Measurements from ENCODE around the gene NT5C1A.

Gene NT5C1A

GRCh38 chr1:39681999-39682398, 10.1 kb upstream of the NT5C1A start:
- Mint-ChIP-seq H3K27me3 (peaks cover 69% of the 10 kb centered on the region), H3K4me3 (no peak overlapping the region), H3K36me3 (ENCODE audit: low read depth) (no peaks in the 10 kb centered on the region), H3K4me1 (ENCODE audit: low read depth) (no peaks in the 10 kb centered on the region), H3K9me3 (no peaks in the 10 kb centered on the region), H3K27ac (no peak overlapping the region)
- intact Hi-C loops (cut with micrococcal nuclease), result no loop called here

GRCh38 chr1:39681294-39681693, 9.4 kb upstream of the NT5C1A start:
- no peak overlapping the region for H3K4me3 Mint-ChIP-seq
- no peaks in the 10 kb centered on the region for H3K4me1 Mint-ChIP-seq (ENCODE audit: low read depth)
- no peak overlapping the region for H3K27ac Mint-ChIP-seq
- intact Hi-C loops (cut with micrococcal nuclease), result no loop called here
- H3K27me3 Mint-ChIP-seq, result peaks cover 67% of the 10 kb centered on the region
- H3K36me3 Mint-ChIP-seq (ENCODE audit: low read depth), result no peaks in the 10 kb centered on the region
- H3K9me3 Mint-ChIP-seq, result no peaks in the 10 kb centered on the region

GRCh38 chr1:39680751-39681150, 8.8 kb upstream of the NT5C1A start:
- Mint-ChIP-seq H3K36me3 (ENCODE audit: low read depth) (no peaks in the 10 kb centered on the region), H3K27ac (no peak overlapping the region), H3K4me3 (no peak overlapping the region), H3K27me3 (peaks cover 62% of the 10 kb centered on the region), H3K4me1 (ENCODE audit: low read depth) (no peaks in the 10 kb centered on the region), H3K9me3 (no peaks in the 10 kb centered on the region)
- intact Hi-C loops (cut with micrococcal nuclease), result no loop called here

- intact Hi-C loops (cut with micrococcal nuclease), result no loop called here
- H3K27ac Mint-ChIP-seq, result no peak overlapping the region
- H3K36me3 Mint-ChIP-seq (ENCODE audit: low read depth), result no peaks in the 10 kb centered on the region
- no peaks in the 10 kb centered on the region for H3K9me3 Mint-ChIP-seq
- H3K4me1 Mint-ChIP-seq (ENCODE audit: low read depth), result no peaks in the 10 kb centered on the region
- H3K27me3 Mint-ChIP-seq, result peaks cover 54% of the 10 kb centered on the region
- no peak overlapping the region for H3K4me3 Mint-ChIP-seq
Measured at GRCh38 chr1:39679821-39680220, 7.9 kb upstream of the NT5C1A start.

- Mint-ChIP-seq H3K4me3 (no peak overlapping the region), H3K9me3 (no peaks in the 10 kb centered on the region), H3K27ac (no peak overlapping the region), H3K4me1 (ENCODE audit: low read depth) (no peaks in the 10 kb centered on the region), H3K27me3 (peaks cover 52% of the 10 kb centered on the region), H3K36me3 (ENCODE audit: low read depth) (no peaks in the 10 kb centered on the region)
- intact Hi-C loops (cut with micrococcal nuclease), result no loop called here
Measured at GRCh38 chr1:39678889-39679288, 7.0 kb upstream of the NT5C1A start.

GRCh38 chr1:39677645-39678044, 5.7 kb upstream of the NT5C1A start:
- no peaks in the 10 kb centered on the region for H3K4me1 Mint-ChIP-seq (ENCODE audit: low read depth)
- no peak overlapping the region for H3K4me3 Mint-ChIP-seq
- no peak overlapping the region for H3K27ac Mint-ChIP-seq
- peaks cover 50% of the 10 kb centered on the region for H3K27me3 Mint-ChIP-seq
- intact Hi-C loops (cut with micrococcal nuclease), result no loop called here
- no peaks in the 10 kb centered on the region for H3K36me3 Mint-ChIP-seq (ENCODE audit: low read depth)
- H3K9me3 Mint-ChIP-seq, result no peaks in the 10 kb centered on the region

- peaks cover 50% of the 10 kb centered on the region for H3K27me3 Mint-ChIP-seq
- peaks cover 6% of the 10 kb centered on the region for H3K4me1 Mint-ChIP-seq (ENCODE audit: low read depth)
- H3K9me3 Mint-ChIP-seq, result no peaks in the 10 kb centered on the region
- intact Hi-C loops (cut with micrococcal nuclease), result no loop called here
- no peak overlapping the region for H3K27ac Mint-ChIP-seq
- no peaks in the 10 kb centered on the region for H3K36me3 Mint-ChIP-seq (ENCODE audit: low read depth)
- no peak overlapping the region for H3K4me3 Mint-ChIP-seq
Measured at GRCh38 chr1:39676948-39677548, 5.1 kb upstream of the NT5C1A start.

GRCh38 chr1:39675220-39675619, 3.3 kb upstream of the NT5C1A start:
- Mint-ChIP-seq H3K27me3 (peaks cover 53% of the 10 kb centered on the region), H3K4me1 (ENCODE audit: low read depth) (peaks cover 7% of the 10 kb centered on the region)

GRCh38 chr1:39673215-39673614, 1.3 kb upstream of the NT5C1A start:
- Mint-ChIP-seq H3K9me3 (no peaks in the 10 kb centered on the region), H3K36me3 (ENCODE audit: low read depth) (no peaks in the 10 kb centered on the region), H3K4me1 (ENCODE audit: low read depth) (peaks cover 7% of the 10 kb centered on the region), H3K4me3 (no peak overlapping the region), H3K27me3 (peaks cover 59% of the 10 kb centered on the region), H3K27ac (no peak overlapping the region)
- intact Hi-C loops (cut with micrococcal nuclease), result no loop called here

More at GRCh38 chr1:39675220-39675619, 3.3 kb upstream of the NT5C1A start:
- intact Hi-C loops (cut with micrococcal nuclease), result no loop called here
- Mint-ChIP-seq H3K4me3 (no peak overlapping the region), H3K27ac (no peak overlapping the region), H3K9me3 (no peaks in the 10 kb centered on the region), H3K36me3 (ENCODE audit: low read depth) (no peaks in the 10 kb centered on the region)

GRCh38 chr1:39672551-39672947, 642 bp upstream of the NT5C1A start:
- no peak overlapping the region for H3K27ac Mint-ChIP-seq
- peaks cover 7% of the 10 kb centered on the region for H3K4me1 Mint-ChIP-seq (ENCODE audit: low read depth)
- no peaks in the 10 kb centered on the region for H3K9me3 Mint-ChIP-seq
- no peaks in the 10 kb centered on the region for H3K36me3 Mint-ChIP-seq (ENCODE audit: low read depth)
- intact Hi-C loops (cut with micrococcal nuclease), result no loop called here
- peak overlapping the region; percentile 55 for H3K4me3 Mint-ChIP-seq
- H3K27me3 Mint-ChIP-seq, result peaks cover 60% of the 10 kb centered on the region

GRCh38 chr1:39671433-39671792, 494 bp downstream of the NT5C1A start:
- Mint-ChIP-seq H3K9me3 (no peaks in the 10 kb centered on the region), H3K27me3 (peaks cover 66% of the 10 kb centered on the region), H3K4me1 (ENCODE audit: low read depth) (peaks cover 7% of the 10 kb centered on the region), H3K4me3 (peak overlapping the region; percentile 55), H3K27ac (no peak overlapping the region), H3K36me3 (ENCODE audit: low read depth) (no peaks in the 10 kb centered on the region)
- intact Hi-C loops (cut with micrococcal nuclease), result no loop called here

- intact Hi-C loops (cut with micrococcal nuclease), result no loop called here
- no peaks in the 10 kb centered on the region for H3K36me3 Mint-ChIP-seq (ENCODE audit: low read depth)
- H3K27me3 Mint-ChIP-seq, result peaks cover 70% of the 10 kb centered on the region
- H3K4me3 Mint-ChIP-seq, result no peak overlapping the region
- no peak overlapping the region for H3K27ac Mint-ChIP-seq
- peaks cover 7% of the 10 kb centered on the region for H3K4me1 Mint-ChIP-seq (ENCODE audit: low read depth)
- H3K9me3 Mint-ChIP-seq, result no peaks in the 10 kb centered on the region
Measured at GRCh38 chr1:39670689-39671088, 1.2 kb downstream of the NT5C1A start.

- peaks cover 7% of the 10 kb centered on the region for H3K4me1 Mint-ChIP-seq (ENCODE audit: low read depth)
- H3K4me3 Mint-ChIP-seq, result no peak overlapping the region
- H3K9me3 Mint-ChIP-seq, result no peaks in the 10 kb centered on the region
- H3K27me3 Mint-ChIP-seq, result peaks cover 62% of the 10 kb centered on the region
- H3K36me3 Mint-ChIP-seq (ENCODE audit: low read depth), result no peaks in the 10 kb centered on the region
- intact Hi-C loops (cut with micrococcal nuclease), result no loop called here
- no peak overlapping the region for H3K27ac Mint-ChIP-seq
Measured at GRCh38 chr1:39668894-39669293, 3.0 kb downstream of the NT5C1A start.

- peaks cover 7% of the 10 kb centered on the region for H3K4me1 Mint-ChIP-seq (ENCODE audit: low read depth)
- H3K9me3 Mint-ChIP-seq, result no peaks in the 10 kb centered on the region
- no peaks in the 10 kb centered on the region for H3K36me3 Mint-ChIP-seq (ENCODE audit: low read depth)
- no peak overlapping the region for H3K27ac Mint-ChIP-seq
- intact Hi-C loops (cut with micrococcal nuclease), result no loop called here
- H3K27me3 Mint-ChIP-seq, result peaks cover 57% of the 10 kb centered on the region
- H3K4me3 Mint-ChIP-seq, result no peak overlapping the region
Measured at GRCh38 chr1:39668111-39668510, 3.8 kb downstream of the NT5C1A start.

GRCh38 chr1:39666772-39667171, 5.1 kb downstream of the NT5C1A start:
- intact Hi-C loops (cut with micrococcal nuclease), result no loop called here
- Mint-ChIP-seq H3K4me3 (no peak overlapping the region), H3K27ac (no peak overlapping the region), H3K4me1 (ENCODE audit: low read depth) (no peaks in the 10 kb centered on the region), H3K27me3 (peaks cover 45% of the 10 kb centered on the region), H3K9me3 (no peaks in the 10 kb centered on the region), H3K36me3 (ENCODE audit: low read depth) (no peaks in the 10 kb centered on the region)
